ENCODE measurements around the gene FNIP1. TPM values are rescaled to one million over a fixed set of nuclear protein-coding genes. Genes with fewer than 3 reads are reported as not detected.

Gene FNIP1
- total RNA-seq, 1 donor from 2014 or later: 29.5 TPM

GRCh38 chr5:131747180-131748105, 49.4 kb downstream of the FNIP1 start:
- DNase-seq (ENCODE audit: extremely low spot score in 2 of 2): no peak
- Histone ChIP-seq H3K27me3 (no peaks in the 10 kb centered on the region), H3K27ac (no peak overlapping the region), H3K36me3 (no peaks in the 10 kb centered on the region), H3K9me3 (no peaks in the 10 kb centered on the region), H3K4me3 (no peak overlapping the region), H3K4me1 (peaks cover 15% of the 10 kb centered on the region)
- intact Hi-C loops (cut with DNase I): no loop called here
- no peak for TF ChIP-seq POLR2A (IDR thresholded peaks at IDR 0.05)
- TF ChIP-seq POLR2AphosphoS5 (IDR thresholded peaks at IDR 0.05; ENCODE audit: insufficient read depth in 1 of 2, low read depth in 1 of 2): no peak
- no peak for TF ChIP-seq CTCF (IDR thresholded peaks at IDR 0.05)

GRCh38 chr5:131746423-131746822, 50.4 kb downstream of the FNIP1 start:
- intact Hi-C loops (cut with DNase I): no loop called here

GRCh38 chr5:131745703-131746102, 51.1 kb downstream of the FNIP1 start:
- H3K27ac ChIP-seq: no peak overlapping the region
- no peaks in the 10 kb centered on the region for H3K9me3 ChIP-seq
- no peak for TF ChIP-seq POLR2AphosphoS5 (IDR thresholded peaks at IDR 0.05; ENCODE audit: insufficient read depth in 1 of 2, low read depth in 1 of 2)
- TF ChIP-seq POLR2A (IDR thresholded peaks at IDR 0.05): no peak
- TF ChIP-seq CTCF (IDR thresholded peaks at IDR 0.05): no peak
- intact Hi-C loops (cut with DNase I): no loop called here
- H3K4me1 ChIP-seq: peaks cover 12% of the 10 kb centered on the region
- H3K36me3 ChIP-seq: peaks cover 0 to 6% of the 10 kb centered on the region in 2 donors
- no peak overlapping the region for H3K4me3 ChIP-seq
- no peak for DNase-seq (ENCODE audit: extremely low spot score in 2 of 2)
- H3K27me3 ChIP-seq: no peaks in the 10 kb centered on the region

More at GRCh38 chr5:131746423-131746822, 50.4 kb downstream of the FNIP1 start:
- Histone ChIP-seq H3K27me3 (no peaks in the 10 kb centered on the region), H3K4me3 (no peak overlapping the region), H3K27ac (no peak overlapping the region), H3K9me3 (no peaks in the 10 kb centered on the region), H3K36me3 (peaks cover 0 to 3% of the 10 kb centered on the region in 2 donors), H3K4me1 (peaks cover 15% of the 10 kb centered on the region)
- no peak for DNase-seq (ENCODE audit: extremely low spot score in 2 of 2)
- TF ChIP-seq POLR2A (IDR thresholded peaks at IDR 0.05): no peak
- no peak for TF ChIP-seq POLR2AphosphoS5 (IDR thresholded peaks at IDR 0.05; ENCODE audit: insufficient read depth in 1 of 2, low read depth in 1 of 2)
- no peak for TF ChIP-seq CTCF (IDR thresholded peaks at IDR 0.05)

- Histone ChIP-seq H3K4me1 (peaks cover 9% of the 10 kb centered on the region), H3K36me3 (peaks cover 0 to 6% of the 10 kb centered on the region in 2 donors), H3K9me3 (no peaks in the 10 kb centered on the region), H3K27ac (no peak overlapping the region), H3K27me3 (no peaks in the 10 kb centered on the region), H3K4me3 (no peak overlapping the region)
- intact Hi-C loops (cut with DNase I): no loop called here
- TF ChIP-seq POLR2A (IDR thresholded peaks at IDR 0.05) (no peak), CTCF (IDR thresholded peaks at IDR 0.05) (no peak), POLR2AphosphoS5 (IDR thresholded peaks at IDR 0.05; ENCODE audit: insufficient read depth in 1 of 2, low read depth in 1 of 2) (no peak)
- DNase-seq (ENCODE audit: extremely low spot score in 2 of 2): no peak
These were observed 51.7 kb downstream of the FNIP1 start for GRCh38 chr5:131745155-131745554.

GRCh38 chr5:131740477-131740876, 56.3 kb downstream of the FNIP1 start:
- H3K9me3 ChIP-seq: no peaks in the 10 kb centered on the region
- no peak for TF ChIP-seq CTCF (IDR thresholded peaks at IDR 0.05)
- TF ChIP-seq POLR2AphosphoS5 (IDR thresholded peaks at IDR 0.05; ENCODE audit: insufficient read depth in 1 of 2, low read depth in 1 of 2): no peak
- no peak for TF ChIP-seq POLR2A (IDR thresholded peaks at IDR 0.05)
- intact Hi-C loops (cut with DNase I): no loop called here
- H3K4me1 ChIP-seq: no peaks in the 10 kb centered on the region
- no peak overlapping the region for H3K27ac ChIP-seq
- DNase-seq (ENCODE audit: extremely low spot score in 2 of 2): no peak
- peaks cover 0 to 17% of the 10 kb centered on the region in 2 donors for H3K36me3 ChIP-seq
- H3K27me3 ChIP-seq: no peaks in the 10 kb centered on the region
- no peak overlapping the region for H3K4me3 ChIP-seq

Measured in vagina (tissue), 2 donors.